PC-3 (cell line): Measurements from ENCODE around the gene CD248.

Experiments
- EZH2 ChIP-seq: fragments of 300-600 bp; sonication (generic); IDR thresholded peaks from one replicate; pipeline ENCODE4 v1.6.1; 2017; ENCODE audit warnings: antibody characterized with exemption, mild to moderate bottlenecking, low read length; ENCODE audit not compliant: unreplicated experiment
- EZH2phosphoT487 ChIP-seq: fragments of 300-600 bp; sonication (generic); IDR thresholded peaks from 2 replicates; pipeline ENCODE4 v1.6.1; 2018; ENCODE audit warnings: mild to moderate bottlenecking, antibody characterized with exemption, low read length, borderline replicate concordance
- TF ChIP-seq, protein P1 (sequence below): fragments of 300-600 bp; sonication (generic); conservative IDR thresholded peaks from 2 replicates; pipeline ENCODE4 v1.5.1; 2017; ENCODE audit warnings: antibody characterized with exemption, low read depth, mild to moderate bottlenecking, low read length

DNA sequence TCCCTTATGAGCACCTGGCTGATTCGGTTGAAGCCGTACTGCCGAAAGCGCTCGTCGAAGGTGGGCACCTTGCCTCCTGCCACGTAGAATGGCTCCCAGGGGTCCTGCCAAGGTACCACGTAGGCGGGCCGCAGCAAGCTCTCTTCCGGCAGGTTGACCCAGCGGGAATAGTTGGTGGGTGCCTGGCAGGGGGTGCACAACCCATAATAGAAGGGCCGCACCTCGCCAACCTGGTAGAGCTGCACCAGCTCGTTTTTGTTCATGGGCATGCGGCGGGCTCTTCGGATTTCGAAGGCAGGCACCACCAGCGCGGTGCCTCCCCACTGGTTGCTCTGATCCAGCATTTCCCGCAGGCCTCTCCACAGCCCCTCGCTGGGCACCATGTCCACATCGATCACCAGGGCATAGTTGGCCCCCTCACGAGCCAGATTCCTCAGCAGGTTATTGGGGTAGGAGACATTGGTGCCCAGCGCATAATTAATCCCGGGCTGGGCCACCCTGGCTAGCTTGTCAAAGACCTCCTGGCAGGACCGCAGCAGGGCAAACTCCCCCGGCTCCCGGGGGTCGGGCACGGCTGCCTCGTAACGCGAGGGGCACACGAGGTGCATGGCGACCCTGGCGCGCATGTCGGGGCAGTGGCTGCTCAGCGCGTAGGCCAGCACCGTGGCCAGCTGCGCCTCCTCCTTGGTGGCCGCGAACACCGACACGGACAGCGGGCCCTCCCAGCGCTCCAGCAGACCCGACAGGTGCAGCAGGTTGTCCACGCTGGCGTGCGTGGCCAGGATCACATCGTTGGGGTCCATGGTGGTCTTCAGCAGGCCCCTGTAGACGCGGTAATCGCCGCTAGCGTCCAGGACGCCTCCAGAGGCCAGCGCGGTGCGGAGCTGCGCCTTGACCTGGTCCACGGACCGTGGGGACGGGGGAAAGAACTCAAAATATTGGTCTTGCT is 29.9 kb upstream of the CD248 start:
- TF ChIP-seq, protein P1, sequence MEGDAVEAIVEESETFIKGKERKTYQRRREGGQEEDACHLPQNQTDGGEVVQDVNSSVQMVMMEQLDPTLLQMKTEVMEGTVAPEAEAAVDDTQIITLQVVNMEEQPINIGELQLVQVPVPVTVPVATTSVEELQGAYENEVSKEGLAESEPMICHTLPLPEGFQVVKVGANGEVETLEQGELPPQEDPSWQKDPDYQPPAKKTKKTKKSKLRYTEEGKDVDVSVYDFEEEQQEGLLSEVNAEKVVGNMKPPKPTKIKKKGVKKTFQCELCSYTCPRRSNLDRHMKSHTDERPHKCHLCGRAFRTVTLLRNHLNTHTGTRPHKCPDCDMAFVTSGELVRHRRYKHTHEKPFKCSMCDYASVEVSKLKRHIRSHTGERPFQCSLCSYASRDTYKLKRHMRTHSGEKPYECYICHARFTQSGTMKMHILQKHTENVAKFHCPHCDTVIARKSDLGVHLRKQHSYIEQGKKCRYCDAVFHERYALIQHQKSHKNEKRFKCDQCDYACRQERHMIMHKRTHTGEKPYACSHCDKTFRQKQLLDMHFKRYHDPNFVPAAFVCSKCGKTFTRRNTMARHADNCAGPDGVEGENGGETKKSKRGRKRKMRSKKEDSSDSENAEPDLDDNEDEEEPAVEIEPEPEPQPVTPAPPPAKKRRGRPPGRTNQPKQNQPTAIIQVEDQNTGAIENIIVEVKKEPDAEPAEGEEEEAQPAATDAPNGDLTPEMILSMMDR, result no peak
- TF ChIP-seq EZH2phosphoT487 (no peak), EZH2 (no peak)
